GM12878 (cell line): ENCODE measurements around the gene CHSY3. TPM values are rescaled to one million over a fixed set of nuclear protein-coding genes. Genes with fewer than 3 reads are reported as not detected.

Experiments used
- ATAC-seq: fragments of 200-7000 bp; cut with Tn5 transposase; 3 replicates; pipeline ENCODE4 v1.9.1; 2020; ENCODE audit warnings: mild to moderate bottlenecking, moderate library complexity
- BruUV-seq: library from RNA; stranded (reverse); fragments of 400-500 nt; replicated peaks from 2 replicates; lab custom pipeline; 2021; lab: Mats Ljungman, UMichigan
- CTCF ChIA-PET: fragments of 300-600 bp; sonication (Branson Sonifier 250); formaldehyde crosslinking; extraction: SDS; loops from one replicate; lab custom pipeline; 2021; ENCODE audit warnings: inconsistent platforms; lab: Yijun Ruan, JAX
- POLR2A ChIA-PET: fragments of 350-600 bp; formaldehyde crosslinking; extraction: SDS; loops from one replicate; lab custom pipeline; 2021; ENCODE audit warnings: inconsistent platforms; lab: Charles Lee
- RAD21 ChIA-PET: fragments of 300-600 bp; sonication (Branson Sonifier 250); formaldehyde crosslinking; loops from one replicate; lab custom pipeline; 2023; ENCODE audit warnings: antibody characterized with exemption; ENCODE audit not compliant: unreplicated experiment; lab: Charles Lee
- SMC1A ChIA-PET: fragments of 300-600 bp; sonication (Branson Sonifier 250); formaldehyde crosslinking; loops from one replicate; lab custom pipeline; 2023; ENCODE audit not compliant: unreplicated experiment, uncharacterized antibody; lab: Charles Lee
- DNase-seq: peaks from one replicate; pipeline ENCODE4 v3.0.0-alpha.2; 2011; ENCODE audit warnings: low read depth, low spot score
- FAIRE-seq: peaks from 3 replicates; lab custom pipeline; 2011; peaks lifted over from hg19 to GRCh38; lab: Jason Lieb, UNC
- H2AFZ ChIP-seq: 2 replicates; pipeline ENCODE4 v1.6.0; 2011; ENCODE audit warnings: low read depth, low read length, control low read depth; ENCODE audit not compliant: control insufficient read depth
- H3K27ac ChIP-seq: 2 replicates; pipeline ENCODE4 v1.5.1; 2011; ENCODE audit warnings: control low read depth; ENCODE audit not compliant: control insufficient read depth, insufficient read depth
- H3K27me3 ChIP-seq, 2 experiments: replicated peaks in 1 of 2; 2 replicates each; pipeline versions ENCODE4 v1.6.0 to v1.6.1; 2011; ENCODE audit warnings: low read length in 1 of 2; ENCODE audit not compliant: control insufficient read depth in 2 of 2, insufficient read depth in 2 of 2
- H3K36me3 ChIP-seq, 2 experiments: 2 replicates each; pipeline ENCODE4 v1.5.1; 2011; ENCODE audit warnings: low read length in 1 of 2; ENCODE audit not compliant: control insufficient read depth in 2 of 2, insufficient read depth in 2 of 2
- H3K4me1 ChIP-seq: 2 replicates; pipeline ENCODE4 v1.6.1; 2011; ENCODE audit warnings: mild to moderate bottlenecking, low read length, moderate library complexity, mixed read lengths; ENCODE audit not compliant: control insufficient read depth, insufficient read depth
- H3K4me2 ChIP-seq: 2 replicates; pipeline ENCODE4 v1.6.0; 2011; ENCODE audit warnings: control low read depth; ENCODE audit not compliant: control insufficient read depth, insufficient read depth
- H3K4me3 ChIP-seq: fragments of 200-600 bp; sonication (generic); 2 replicates; pipeline ENCODE4 v1.5.1; 2016
- H3K79me2 ChIP-seq: 2 replicates; pipeline ENCODE4 v1.6.0; 2011; ENCODE audit warnings: low read length; ENCODE audit not compliant: control insufficient read depth, insufficient read depth
- H3K9ac ChIP-seq: 2 replicates; pipeline ENCODE4 v1.8.0; 2011; ENCODE audit warnings: low read length, control low read depth, mixed read lengths; ENCODE audit not compliant: control insufficient read depth, insufficient read depth
- H3K9me3 ChIP-seq: replicated peaks from 3 replicates; pipeline ENCODE4 v1.5.1; 2011; ENCODE audit warnings: mild to moderate bottlenecking, low read length; ENCODE audit not compliant: control insufficient read depth, insufficient read depth
- H4K20me1 ChIP-seq: 2 replicates; pipeline ENCODE4 v1.6.0; 2011; ENCODE audit not compliant: control insufficient read depth, insufficient read depth
- CHD1 ChIP-seq: IDR thresholded peaks from 2 replicates; pipeline ENCODE4 v1.6.1; 2012; ENCODE audit warnings: low read depth, low read length, improper control_type of control experiment
- FOXM1 ChIP-seq: IDR thresholded peaks from 2 replicates; pipeline ENCODE4 v1.6.1; 2012; ENCODE audit warnings: low read depth, mild to moderate bottlenecking, inconsistent platforms, low read length, moderate library complexity
- IRF4 ChIP-seq: IDR thresholded peaks from 2 replicates; pipeline ENCODE4 v1.6.1; 2011; ENCODE audit warnings: low read depth, low read length
- MTA2 ChIP-seq: fragments of 450-650 bp; IDR thresholded peaks from 2 replicates; pipeline ENCODE4 v1.6.1; 2016; ENCODE audit warnings: low read depth, mild to moderate bottlenecking, moderate library complexity
- SMARCA5 ChIP-seq: fragments of 450-650 bp; IDR thresholded peaks from 2 replicates; pipeline ENCODE4 v1.6.1; 2017; ENCODE audit warnings: mild to moderate bottlenecking
- ZNF384 ChIP-seq: IDR thresholded peaks from 2 replicates; pipeline ENCODE4 v1.6.1; 2012; ENCODE audit warnings: low read depth, mild to moderate bottlenecking, low read length, improper control_type of control experiment, borderline replicate concordance
- WGBS: methylation state at CpG from one replicate; pipeline ENCODE4 v1.1.6; 2016; ENCODE audit warnings: low lambda C conversion rate; ENCODE audit not compliant: insufficient replicate concordance, insufficient coverage; ENCODE audit errors: missing lambda C conversion rate; 5-methylcytosine and 5-hydroxymethylcytosine counted together
- in situ Hi-C: fragments of 300-500 bp; cut with MboI; formaldehyde crosslinking; loops from 9 replicates; pipeline ENCODE4 v1.14.3; 2018; ENCODE audit warnings: mixed read lengths
- intact Hi-C: fragments of 100-400 bp; cut with micrococcal nuclease; formaldehyde crosslinking; loops from one replicate; pipeline ENCODE4 v1.14.2; 2022; ENCODE audit not compliant: unreplicated experiment
- polyA plus RNA-seq, 11 experiments: library from polyadenylated mRNA; depleted of rRNA in 4 of 11; unstranded in 6 of 11; stranded (reverse) in 5 of 11; fragments of >200 nt; fragmentation: Nextera tagmentation in 4 of 11; fragmentation: Illumina TruSeq in 1 of 11; extraction: Ambion mirVana in 4 of 11; extraction: Trizol in 1 of 11; gene quantifications; 1 replicate in 1 of 11; 2 replicates in 10 of 11; pipeline versions ENCODE4 v1.2.1 to v1.2.3, GENCODE V29; 2011 to 2016; ENCODE audit warnings: inconsistent platforms in 2 of 11, missing spikeins in 2 of 11, low read depth in 1 of 11
- total RNA-seq, 4 experiments: library from RNA; depleted of rRNA in 3 of 4; stranded (reverse); fragments of >200 nt in 3 of 4; fragmentation: Illumina TruSeq in 1 of 4; extraction: Trizol in 1 of 4; gene quantifications; 2 replicates each; pipeline versions ENCODE4 v1.2.1 to v1.2.3, GENCODE V29; 2013 to 2021
- TF ChIP-seq, protein P1 (sequence below): IDR thresholded peaks from 2 replicates; pipeline ENCODE4 v1.6.1; 2011; ENCODE audit warnings: borderline replicate concordance, low read depth, mild to moderate bottlenecking, moderate library complexity, mixed read lengths, low read length; ENCODE audit not compliant: insufficient read depth; ENCODE audit errors: extremely low read length
- TF ChIP-seq, protein P2 (sequence below): IDR thresholded peaks from 2 replicates; pipeline ENCODE4 v1.6.1; 2011; ENCODE audit warnings: mild to moderate bottlenecking, low read depth, low read length, moderate library complexity; ENCODE audit not compliant: insufficient replicate concordance

Gene CHSY3
- total and polyA plus RNA-seq, 10 of the 15 experiments (the other 5 are each of a cell fraction or from before 2014, with no cell fraction given) = not detected

DNA sequence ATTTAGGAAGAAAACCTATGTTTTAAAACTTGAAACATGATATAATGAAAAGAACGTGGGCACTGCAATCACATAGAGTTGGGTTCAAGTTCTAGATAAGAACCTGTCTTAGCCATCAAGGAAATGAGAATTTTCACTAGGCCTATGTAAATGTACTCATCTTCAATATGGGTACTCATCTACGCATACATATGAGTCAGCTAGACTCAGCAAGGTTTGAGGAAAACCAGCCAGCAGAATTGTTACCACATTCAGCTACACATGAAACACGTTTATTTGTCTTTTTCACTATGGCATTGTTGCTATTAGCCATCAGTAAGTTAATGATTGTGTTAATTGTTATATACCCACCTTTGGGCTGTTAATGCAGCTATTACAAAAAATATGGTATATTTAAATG lies 146.3 kb downstream of the CHSY3 start:
- Histone ChIP-seq H3K4me1 (no peaks in the 10 kb centered on the region), H3K4me3 (no peak overlapping the region), H3K79me2 (no peaks in the 10 kb centered on the region), H3K4me2 (no peak overlapping the region), H3K27ac (no peak overlapping the region), H3K9me3 (no peaks in the 10 kb centered on the region), H4K20me1 (no peaks in the 10 kb centered on the region), H2AFZ (no peak overlapping the region), H3K9ac (no peak overlapping the region), H3K27me3 (no peaks in the 10 kb centered on the region), H3K36me3 (no peaks in the 10 kb centered on the region)
- ATAC-seq (no peak), DNase-seq (no peak), FAIRE-seq (no peak)
- ChIA-PET CTCF (no interaction called here), SMC1A (no interaction called here), RAD21 (no interaction called here), POLR2A (no interaction called here)
- intact Hi-C loops = no loop called here
- TF ChIP-seq, protein P1, sequence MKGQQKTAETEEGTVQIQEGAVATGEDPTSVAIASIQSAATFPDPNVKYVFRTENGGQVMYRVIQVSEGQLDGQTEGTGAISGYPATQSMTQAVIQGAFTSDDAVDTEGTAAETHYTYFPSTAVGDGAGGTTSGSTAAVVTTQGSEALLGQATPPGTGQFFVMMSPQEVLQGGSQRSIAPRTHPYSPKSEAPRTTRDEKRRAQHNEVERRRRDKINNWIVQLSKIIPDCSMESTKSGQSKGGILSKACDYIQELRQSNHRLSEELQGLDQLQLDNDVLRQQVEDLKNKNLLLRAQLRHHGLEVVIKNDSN = no peak
- no peak for TF ChIP-seq MTA2
- TF ChIP-seq FOXM1 = no peak
- BruUV-seq = no TSS peak
- in situ Hi-C loops = no loop called here
- WGBS = 18% methylated on average over 3 of the region's 3 CpGs

DNA sequence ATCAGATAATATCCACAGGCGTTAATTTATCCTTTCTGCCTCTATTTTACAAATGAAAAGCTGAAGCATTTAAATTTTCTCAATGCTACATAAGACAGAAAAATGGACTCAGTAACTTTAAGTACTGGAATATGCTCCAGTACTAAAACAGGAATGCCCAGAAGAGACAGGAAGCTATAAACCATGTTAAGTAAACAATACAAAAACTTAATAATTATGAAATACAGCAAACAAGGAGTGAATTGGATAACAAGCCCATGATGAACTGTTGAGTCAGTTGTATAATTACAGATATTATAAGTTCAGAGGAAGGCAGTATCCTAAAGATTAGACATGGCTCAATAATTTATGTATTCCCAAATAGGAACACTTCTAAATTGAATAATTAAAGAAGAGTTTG lies 148.5 kb downstream of the CHSY3 start:
- ChIA-PET SMC1A (no interaction called here), POLR2A (no interaction called here), RAD21 (no interaction called here), CTCF (interaction anchor here (1.7 kb wide), 1 partner anchor 15 kb away, joined by 3 read pairs; no protein-coding TSS in a partner anchor)
- 0% methylated on average over 1 of the region's 1 CpG for WGBS
- TF ChIP-seq SMARCA5 = no peak
- TF ChIP-seq ZNF384 = no peak
- TF ChIP-seq, protein P1 = no peak
- TF ChIP-seq, protein P2, sequence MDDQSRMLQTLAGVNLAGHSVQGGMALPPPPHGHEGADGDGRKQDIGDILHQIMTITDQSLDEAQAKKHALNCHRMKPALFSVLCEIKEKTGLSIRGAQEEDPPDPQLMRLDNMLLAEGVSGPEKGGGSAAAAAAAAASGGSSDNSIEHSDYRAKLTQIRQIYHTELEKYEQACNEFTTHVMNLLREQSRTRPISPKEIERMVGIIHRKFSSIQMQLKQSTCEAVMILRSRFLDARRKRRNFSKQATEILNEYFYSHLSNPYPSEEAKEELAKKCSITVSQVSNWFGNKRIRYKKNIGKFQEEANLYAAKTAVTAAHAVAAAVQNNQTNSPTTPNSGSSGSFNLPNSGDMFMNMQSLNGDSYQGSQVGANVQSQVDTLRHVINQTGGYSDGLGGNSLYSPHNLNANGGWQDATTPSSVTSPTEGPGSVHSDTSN = no peak
- TF ChIP-seq IRF4 = no peak
- TF ChIP-seq CHD1 = no peak
- in situ Hi-C loops (no loop called here), intact Hi-C loops (no loop called here)
- Histone ChIP-seq H3K9ac (no peak overlapping the region), H3K4me3 (no peak overlapping the region), H3K79me2 (no peaks in the 10 kb centered on the region), H2AFZ (no peak overlapping the region), H3K4me2 (no peak overlapping the region), H3K4me1 (no peaks in the 10 kb centered on the region), H4K20me1 (no peaks in the 10 kb centered on the region), H3K27ac (no peak overlapping the region), H3K9me3 (no peaks in the 10 kb centered on the region), H3K36me3 (no peaks in the 10 kb centered on the region), H3K27me3 (no peaks in the 10 kb centered on the region)
- ATAC-seq (no peak), DNase-seq (no peak), FAIRE-seq (no peak)
- no TSS peak for BruUV-seq
